ENCODE results near the gene DNAH10. TPM values are rescaled to one million over a fixed set of nuclear protein-coding genes. Genes with fewer than 3 reads are reported as not detected.

DNAH10 gene
- total RNA-seq, 1 experiment from 2014 or later, result 0.30 TPM

DNA sequence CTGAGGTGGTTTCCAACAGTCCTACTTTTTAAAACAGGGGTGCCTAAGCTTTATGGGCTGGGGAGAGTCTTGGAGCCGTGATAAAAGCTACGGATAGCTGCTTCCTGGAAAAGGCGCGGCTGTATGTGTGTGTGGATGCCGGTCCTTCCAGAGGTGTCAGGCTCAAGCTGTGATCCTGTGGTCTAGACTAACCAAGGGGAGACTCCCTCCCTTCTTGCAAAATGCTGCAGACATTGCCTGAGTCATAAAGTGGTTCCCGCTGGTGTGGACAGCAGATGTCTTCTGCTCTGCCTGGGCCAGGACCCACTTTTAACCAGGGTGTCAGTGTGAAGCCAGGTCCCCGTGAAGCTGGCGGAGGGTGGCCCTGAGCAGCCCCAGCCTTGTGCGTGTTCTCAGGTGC, 172.7 kb downstream of the DNAH10 start:
- peaks cover 6% of the 10 kb centered on the region for H3K4me1 ChIP-seq (ENCODE audit: low read length)
- no peaks in the 10 kb centered on the region for H3K9me2 ChIP-seq (replicated peaks; ENCODE audit: insufficient read depth, low read length)
- no peak overlapping the region for H2AFZ ChIP-seq (ENCODE audit: low read length)
- no peak for DNase-seq
- H3K79me2 ChIP-seq (ENCODE audit: low read length), result no peaks in the 10 kb centered on the region
- H3K4me2 ChIP-seq (ENCODE audit: low read depth, low read length, poor library complexity, severe bottlenecking), result no peak overlapping the region
- no peaks in the 10 kb centered on the region for H4K20me1 ChIP-seq (ENCODE audit: insufficient read depth, low read depth, low read length)
- H3K4me3 ChIP-seq (ENCODE audit: low read length), result no peak overlapping the region
- H3K9me3 ChIP-seq (ENCODE audit: low read length), result no peaks in the 10 kb centered on the region
- no peak overlapping the region for H3K9ac ChIP-seq (ENCODE audit: low read length)
- H3K27me3 ChIP-seq (ENCODE audit: low read length), result no peaks in the 10 kb centered on the region
- no peak overlapping the region for H3K27ac ChIP-seq (ENCODE audit: low read length)
- H3K36me3 ChIP-seq (ENCODE audit: insufficient read depth, low read length), result no peaks in the 10 kb centered on the region

- no peaks in the 10 kb centered on the region for H3K79me2 ChIP-seq (ENCODE audit: low read length)
- H3K9me2 ChIP-seq (replicated peaks; ENCODE audit: insufficient read depth, low read length), result no peaks in the 10 kb centered on the region
- no peak overlapping the region for H3K9ac ChIP-seq (ENCODE audit: low read length)
- H3K27ac ChIP-seq (ENCODE audit: low read length), result no peak overlapping the region
- H4K20me1 ChIP-seq (ENCODE audit: insufficient read depth, low read depth, low read length), result no peaks in the 10 kb centered on the region
- no peak overlapping the region for H3K4me2 ChIP-seq (ENCODE audit: low read depth, low read length, poor library complexity, severe bottlenecking)
- no peaks in the 10 kb centered on the region for H3K9me3 ChIP-seq (ENCODE audit: low read length)
- no peaks in the 10 kb centered on the region for H3K27me3 ChIP-seq (ENCODE audit: low read length)
- peaks cover 6% of the 10 kb centered on the region for H3K4me1 ChIP-seq (ENCODE audit: low read length)
- H3K4me3 ChIP-seq (ENCODE audit: low read length), result no peak overlapping the region
- no peaks in the 10 kb centered on the region for H3K36me3 ChIP-seq (ENCODE audit: insufficient read depth, low read length)
- DNase-seq, result no peak
- no peak overlapping the region for H2AFZ ChIP-seq (ENCODE audit: low read length)
Measured at GRCh38 chr12:123935956-123936355, 173.9 kb downstream of the DNAH10 start.

DNA sequence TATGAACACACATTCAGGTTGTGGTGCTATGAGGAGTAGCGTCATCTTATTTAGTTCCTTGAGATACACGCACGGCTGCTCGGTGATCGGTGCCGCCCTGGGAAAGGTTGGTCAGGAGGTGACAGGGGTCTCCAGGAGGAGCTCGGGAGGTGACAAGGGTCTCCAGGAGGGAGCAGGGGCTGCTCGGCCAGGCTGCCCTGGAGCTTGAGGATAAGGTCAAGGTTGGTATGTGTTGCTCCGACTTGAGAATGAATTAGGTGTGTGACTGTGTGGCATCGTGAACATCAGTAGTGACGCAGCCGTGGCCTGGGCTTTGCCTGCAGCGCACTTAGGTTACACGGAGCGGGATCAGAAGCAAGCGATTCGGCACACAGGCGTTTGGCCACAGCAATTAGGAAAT, 174.4 kb downstream of the DNAH10 start:
- DNase-seq, result no peak
- no peak overlapping the region for H3K9ac ChIP-seq (ENCODE audit: low read length)
- H3K79me2 ChIP-seq (ENCODE audit: low read length), result no peaks in the 10 kb centered on the region
- no peak overlapping the region for H3K4me3 ChIP-seq (ENCODE audit: low read length)
- peaks cover 6% of the 10 kb centered on the region for H3K4me1 ChIP-seq (ENCODE audit: low read length)
- H4K20me1 ChIP-seq (ENCODE audit: insufficient read depth, low read depth, low read length), result no peaks in the 10 kb centered on the region
- no peak overlapping the region for H3K27ac ChIP-seq (ENCODE audit: low read length)
- no peak overlapping the region for H2AFZ ChIP-seq (ENCODE audit: low read length)
- no peaks in the 10 kb centered on the region for H3K9me2 ChIP-seq (replicated peaks; ENCODE audit: insufficient read depth, low read length)
- H3K36me3 ChIP-seq (ENCODE audit: insufficient read depth, low read length), result no peaks in the 10 kb centered on the region
- H3K9me3 ChIP-seq (ENCODE audit: low read length), result no peaks in the 10 kb centered on the region
- no peak overlapping the region for H3K4me2 ChIP-seq (ENCODE audit: low read depth, low read length, poor library complexity, severe bottlenecking)
- H3K27me3 ChIP-seq (ENCODE audit: low read length), result no peaks in the 10 kb centered on the region

DNA sequence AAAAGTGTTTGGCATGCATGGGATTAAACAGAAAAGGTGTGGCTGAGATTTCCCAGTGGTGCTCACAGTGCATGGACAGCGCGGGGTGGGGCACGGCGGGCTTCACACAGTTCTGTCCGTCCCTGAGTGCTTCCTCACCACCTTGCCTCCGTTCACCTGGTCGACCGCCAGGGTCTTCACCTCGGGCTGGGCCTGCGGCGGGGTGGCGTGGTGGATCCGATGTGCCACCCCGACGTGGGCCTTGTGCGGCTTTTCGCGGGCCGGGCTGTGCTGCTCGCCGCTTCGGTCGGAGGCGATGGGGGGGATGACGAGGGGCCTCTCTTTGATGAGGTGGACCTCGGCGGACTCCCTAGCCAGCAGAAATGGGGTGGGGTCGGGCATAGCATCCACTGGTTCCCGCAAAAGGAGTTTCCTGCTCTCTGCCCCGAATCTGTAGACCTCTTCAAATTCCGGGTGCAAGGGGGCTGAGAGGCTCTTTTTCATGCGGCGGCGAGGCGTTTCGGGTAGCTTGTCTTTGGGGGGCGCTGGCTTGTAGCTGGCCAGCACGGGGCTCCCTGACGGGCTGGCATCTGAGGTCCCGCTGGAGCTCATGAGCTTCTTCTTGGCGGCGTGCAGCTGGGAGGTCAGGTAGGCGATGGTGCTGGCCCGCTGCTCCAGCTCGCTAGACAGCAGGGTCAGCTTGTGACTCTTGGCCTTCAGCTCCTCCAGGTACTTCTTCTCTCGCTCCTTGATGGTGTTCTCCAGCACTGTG, 175.0 kb downstream of the DNAH10 start:
- H2AFZ ChIP-seq (ENCODE audit: low read length), result no peak overlapping the region
- peaks cover 6% of the 10 kb centered on the region for H3K4me1 ChIP-seq (ENCODE audit: low read length)
- H3K27me3 ChIP-seq (ENCODE audit: low read length), result no peaks in the 10 kb centered on the region
- no peak overlapping the region for H3K27ac ChIP-seq (ENCODE audit: low read length)
- H3K4me3 ChIP-seq (ENCODE audit: low read length), result no peak overlapping the region
- no peak overlapping the region for H3K9ac ChIP-seq (ENCODE audit: low read length)
- no peak overlapping the region for H3K4me2 ChIP-seq (ENCODE audit: low read depth, low read length, poor library complexity, severe bottlenecking)
- H4K20me1 ChIP-seq (ENCODE audit: insufficient read depth, low read depth, low read length), result no peaks in the 10 kb centered on the region
- no peaks in the 10 kb centered on the region for H3K36me3 ChIP-seq (ENCODE audit: insufficient read depth, low read length)
- no peaks in the 10 kb centered on the region for H3K9me2 ChIP-seq (replicated peaks; ENCODE audit: insufficient read depth, low read length)
- no peaks in the 10 kb centered on the region for H3K79me2 ChIP-seq (ENCODE audit: low read length)
- H3K9me3 ChIP-seq (ENCODE audit: low read length), result no peaks in the 10 kb centered on the region
- no peak for DNase-seq

- Histone ChIP-seq H3K36me3 (ENCODE audit: insufficient read depth, low read length) (no peaks in the 10 kb centered on the region), H3K9me3 (ENCODE audit: low read length) (no peaks in the 10 kb centered on the region), H3K79me2 (ENCODE audit: low read length) (no peaks in the 10 kb centered on the region), H3K9me2 (replicated peaks; ENCODE audit: insufficient read depth, low read length) (no peaks in the 10 kb centered on the region), H3K9ac (ENCODE audit: low read length) (no peak overlapping the region), H2AFZ (ENCODE audit: low read length) (no peak overlapping the region), H3K4me1 (ENCODE audit: low read length) (peaks cover 6% of the 10 kb centered on the region), H3K4me2 (ENCODE audit: low read depth, low read length, poor library complexity, severe bottlenecking) (no peak overlapping the region), H3K27ac (ENCODE audit: low read length) (no peak overlapping the region), H4K20me1 (ENCODE audit: insufficient read depth, low read depth, low read length) (no peaks in the 10 kb centered on the region), H3K27me3 (ENCODE audit: low read length) (no peaks in the 10 kb centered on the region), H3K4me3 (ENCODE audit: low read length) (no peak overlapping the region)
- no peak for DNase-seq
Measured at GRCh38 chr12:123937707-123938591, 175.8 kb downstream of the DNAH10 start.

- H3K4me2 ChIP-seq (ENCODE audit: low read depth, low read length, poor library complexity, severe bottlenecking), result no peak overlapping the region
- no peaks in the 10 kb centered on the region for H3K9me2 ChIP-seq (replicated peaks; ENCODE audit: insufficient read depth, low read length)
- H4K20me1 ChIP-seq (ENCODE audit: insufficient read depth, low read depth, low read length), result no peaks in the 10 kb centered on the region
- H3K4me1 ChIP-seq (ENCODE audit: low read length), result peaks cover 4% of the 10 kb centered on the region
- no peak for DNase-seq
- H3K79me2 ChIP-seq (ENCODE audit: low read length), result no peaks in the 10 kb centered on the region
- no peaks in the 10 kb centered on the region for H3K36me3 ChIP-seq (ENCODE audit: insufficient read depth, low read length)
- no peak overlapping the region for H3K27ac ChIP-seq (ENCODE audit: low read length)
- H3K9me3 ChIP-seq (ENCODE audit: low read length), result no peaks in the 10 kb centered on the region
- no peak overlapping the region for H3K9ac ChIP-seq (ENCODE audit: low read length)
- no peaks in the 10 kb centered on the region for H3K27me3 ChIP-seq (ENCODE audit: low read length)
- no peak overlapping the region for H2AFZ ChIP-seq (ENCODE audit: low read length)
- no peak overlapping the region for H3K4me3 ChIP-seq (ENCODE audit: low read length)
Measured at GRCh38 chr12:123938679-123939480, 176.8 kb downstream of the DNAH10 start.

DNA sequence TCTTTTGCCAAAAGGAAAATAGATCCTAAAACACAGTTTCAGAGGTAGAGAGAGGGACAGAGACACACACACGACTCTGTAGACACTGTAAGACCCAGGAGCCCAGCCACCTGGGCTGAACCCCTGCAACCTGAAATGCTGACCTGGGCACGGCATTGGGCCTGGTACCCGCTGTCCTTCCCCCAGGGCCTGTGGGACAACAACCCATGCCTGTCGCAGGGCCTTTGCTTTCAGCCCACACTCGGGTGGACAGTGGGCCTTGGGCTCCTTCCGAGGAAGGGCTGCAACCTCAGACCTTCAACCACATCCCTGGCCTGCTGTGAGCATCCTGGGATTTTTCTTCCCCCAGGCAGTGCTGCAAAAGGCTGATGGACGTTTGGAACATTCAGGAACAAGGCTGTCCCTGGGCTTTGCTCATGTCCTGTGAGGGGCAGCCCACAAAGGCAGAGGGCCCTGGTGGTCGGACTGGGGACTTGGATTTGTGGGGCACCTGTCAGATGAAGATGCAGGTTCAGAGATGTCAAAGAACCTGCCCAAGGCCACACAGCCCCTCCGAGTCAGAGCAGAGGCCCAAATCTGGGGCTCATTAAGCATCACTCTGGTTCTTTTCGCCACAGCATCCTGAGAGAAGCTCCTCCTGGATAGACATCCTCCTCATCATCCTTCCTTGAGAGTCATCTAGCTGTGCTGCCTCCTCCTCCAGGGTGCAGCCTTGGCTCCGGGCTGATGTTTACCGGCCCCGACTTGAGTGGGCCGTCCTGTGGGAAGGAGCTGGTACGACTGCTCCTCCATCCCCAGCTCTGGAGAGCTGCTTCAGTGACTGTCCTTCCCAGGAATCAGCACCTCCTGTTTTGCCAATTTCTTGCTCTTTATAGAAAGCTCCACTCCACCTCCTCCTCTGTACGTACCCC, 177.9 kb downstream of the DNAH10 start:
- H3K9me2 ChIP-seq (replicated peaks; ENCODE audit: insufficient read depth, low read length), result no peaks in the 10 kb centered on the region
- H3K4me1 ChIP-seq (ENCODE audit: low read length), result no peaks in the 10 kb centered on the region
- H3K4me2 ChIP-seq (ENCODE audit: low read depth, low read length, poor library complexity, severe bottlenecking), result no peak overlapping the region
- H3K9ac ChIP-seq (ENCODE audit: low read length), result no peak overlapping the region
- no peak overlapping the region for H3K27ac ChIP-seq (ENCODE audit: low read length)
- H3K27me3 ChIP-seq (ENCODE audit: low read length), result no peaks in the 10 kb centered on the region
- no peaks in the 10 kb centered on the region for H3K9me3 ChIP-seq (ENCODE audit: low read length)
- H3K36me3 ChIP-seq (ENCODE audit: insufficient read depth, low read length), result no peaks in the 10 kb centered on the region
- no peaks in the 10 kb centered on the region for H3K79me2 ChIP-seq (ENCODE audit: low read length)
- H3K4me3 ChIP-seq (ENCODE audit: low read length), result no peak overlapping the region
- H2AFZ ChIP-seq (ENCODE audit: low read length), result no peak overlapping the region
- no peaks in the 10 kb centered on the region for H4K20me1 ChIP-seq (ENCODE audit: insufficient read depth, low read depth, low read length)
- DNase-seq, result no peak
